ENCODE results near the gene HLTF.

The HLTF gene

DNA sequence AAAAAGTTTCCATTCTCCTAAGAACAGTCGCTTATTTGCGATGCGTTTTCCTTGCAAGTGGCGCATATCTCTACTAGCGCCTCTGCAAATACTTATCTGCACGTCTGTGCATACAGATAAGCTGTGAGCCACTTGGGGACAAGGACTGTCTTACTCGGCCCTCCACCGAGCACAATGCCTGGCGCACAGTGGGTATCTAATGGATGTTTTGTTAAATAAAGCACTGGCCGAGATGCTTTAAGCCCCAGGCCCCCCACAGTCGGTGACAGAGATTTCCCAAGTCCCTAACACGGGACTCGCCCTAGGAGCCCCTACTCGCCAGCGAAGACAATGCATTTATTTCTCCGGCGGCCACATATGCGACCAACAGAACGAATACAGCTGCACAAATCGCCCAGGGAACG, 503 bp downstream of the HLTF start:
- no peak for DNase-seq (ENCODE audit: low read depth in 3 of 3)

- DNase-seq (ENCODE audit: low read depth in 3 of 3), result no peak
Measured at GRCh38 chr3:149081772-149082171, 4.6 kb downstream of the HLTF start.

GRCh38 chr3:149080699-149081091, 5.6 kb downstream of the HLTF start:
- no peak for DNase-seq (ENCODE audit: low read depth in 3 of 3)

- no peak for DNase-seq (ENCODE audit: low read depth in 3 of 3)
Measured at GRCh38 chr3:149080011-149080698, 6.2 kb downstream of the HLTF start.

- DNase-seq (ENCODE audit: low read depth in 3 of 3), result no peak
Measured at GRCh38 chr3:149077628-149078027, 8.7 kb downstream of the HLTF start.

DNA sequence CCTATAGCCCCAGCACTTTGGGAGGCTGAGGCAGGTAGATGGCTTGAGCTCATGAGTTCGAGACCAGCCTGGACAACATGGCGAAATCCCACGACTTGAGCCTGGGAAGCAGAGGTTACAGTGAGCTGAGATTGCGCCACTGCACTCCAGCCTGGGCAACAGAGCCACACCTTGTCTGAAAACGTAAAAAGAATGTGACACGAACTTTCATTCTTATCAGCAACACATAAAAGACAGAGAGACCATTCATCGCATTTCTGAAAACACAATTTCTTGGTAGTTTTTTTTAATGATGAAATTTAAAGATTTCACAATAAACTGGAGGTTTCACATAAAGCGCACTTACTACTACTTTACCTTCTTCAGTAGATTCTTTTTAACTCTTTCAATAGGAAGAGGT, 18.4 kb downstream of the HLTF start:
- DNase-seq (ENCODE audit: low read depth in 3 of 3), result no peak

- no peak for DNase-seq (ENCODE audit: low read depth in 3 of 3)
Measured at GRCh38 chr3:149061776-149062175, 24.6 kb downstream of the HLTF start.

- no peak for DNase-seq (ENCODE audit: low read depth in 3 of 3)
Measured at GRCh38 chr3:149058602-149059001, 27.7 kb downstream of the HLTF start.

DNA sequence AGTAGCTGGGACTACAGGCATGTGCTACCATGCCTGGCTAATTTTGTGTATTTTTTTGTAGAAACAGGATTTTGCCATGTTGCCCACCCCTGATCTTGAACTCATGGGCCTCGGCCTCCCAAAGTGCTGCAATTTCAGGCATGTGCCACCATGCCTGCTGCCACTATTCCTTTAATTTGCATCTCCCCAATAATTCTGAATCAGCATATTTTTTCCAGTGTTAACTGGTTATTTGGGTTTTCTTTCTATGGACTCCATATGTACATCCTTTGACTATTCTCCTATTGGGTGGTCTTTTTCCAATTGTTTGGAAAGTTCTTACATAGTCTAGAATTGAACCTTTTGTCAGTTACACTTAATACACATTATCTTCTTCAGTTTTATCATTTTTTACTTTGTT, 28.1 kb downstream of the HLTF start:
- no peak for DNase-seq (ENCODE audit: low read depth in 3 of 3)

- DNase-seq (ENCODE audit: low read depth in 3 of 3), result no peak
Measured at GRCh38 chr3:149055575-149055974, 30.8 kb downstream of the HLTF start.

GRCh38 chr3:149044339-149045083, 41.8 kb downstream of the HLTF start:
- DNase-seq (ENCODE audit: low read depth in 3 of 3), result no peak

DNA sequence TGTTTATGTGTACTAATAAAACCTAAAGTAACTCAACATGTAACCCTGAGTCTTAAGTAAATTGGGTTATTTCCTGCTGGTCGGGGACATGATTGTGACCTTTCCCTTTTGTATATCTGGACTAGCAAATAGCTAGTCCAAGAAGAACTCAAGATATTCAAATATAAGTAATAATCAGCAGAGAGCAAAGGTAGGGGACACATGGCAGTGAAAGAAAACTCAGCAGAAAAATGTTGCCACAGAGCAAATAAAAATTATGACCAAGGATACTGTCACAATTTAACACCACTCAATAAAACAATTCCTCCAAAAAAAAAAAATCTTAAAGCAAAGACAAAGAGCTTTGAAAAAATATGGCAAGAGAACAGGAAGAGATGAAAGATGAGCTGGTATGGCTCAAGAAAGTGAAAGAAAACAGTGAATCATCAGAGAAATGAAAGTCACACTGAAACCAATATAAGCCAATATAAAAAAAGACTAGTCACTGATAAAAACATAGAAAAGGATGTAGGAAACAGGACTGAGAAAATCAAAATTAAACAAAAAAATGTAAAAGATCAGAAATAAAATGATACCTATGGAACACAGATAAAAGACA, 43.4 kb downstream of the HLTF start:
- no peak for DNase-seq (ENCODE audit: low read depth in 3 of 3)

DNA sequence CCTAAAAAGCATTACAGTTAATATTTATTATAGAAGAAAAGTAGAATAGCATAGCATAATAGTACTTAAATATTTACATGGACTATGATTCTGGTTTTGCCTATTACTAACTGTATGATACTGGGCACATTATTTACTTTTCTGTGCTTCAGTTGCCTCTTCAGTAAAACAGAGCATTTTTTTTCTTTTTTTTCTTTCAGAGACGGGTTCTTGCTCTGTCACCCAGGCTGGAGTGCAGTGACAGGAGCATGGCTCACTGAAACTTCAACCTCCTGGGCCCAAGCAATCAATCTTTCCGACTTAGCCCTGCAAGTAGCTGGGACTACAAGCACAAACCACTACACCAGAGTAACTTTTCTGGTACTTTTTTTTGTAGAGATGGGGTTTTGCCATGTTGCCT, 48.0 kb downstream of the HLTF start:
- no peak for DNase-seq (ENCODE audit: low read depth in 3 of 3)

GRCh38 chr3:149037684-149038083, 48.6 kb downstream of the HLTF start:
- DNase-seq (ENCODE audit: low read depth in 3 of 3), result no peak

DNA sequence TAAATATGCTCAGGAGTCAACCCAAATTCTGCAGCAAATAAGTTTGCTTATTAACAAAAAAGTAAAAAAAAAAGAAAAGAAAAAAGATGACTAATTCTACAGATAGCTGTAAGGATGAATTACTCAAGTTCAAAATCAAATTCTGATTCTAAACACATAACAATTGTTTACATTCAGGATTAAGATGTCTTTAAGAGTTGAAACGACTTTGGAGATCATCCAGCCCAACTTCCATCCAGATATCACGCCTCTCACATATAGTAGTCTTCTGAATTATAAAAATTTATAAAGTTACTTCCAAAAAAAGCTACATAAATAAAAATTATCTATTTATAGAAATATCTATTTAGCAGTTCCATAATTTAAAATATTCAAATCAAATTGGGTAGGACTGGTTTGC, 55.2 kb downstream of the HLTF start:
- no peak for DNase-seq (ENCODE audit: low read depth in 3 of 3)

GRCh38 chr3:149026718-149027117, 59.6 kb downstream of the HLTF start:
- no peak for DNase-seq (ENCODE audit: low read depth in 3 of 3)

DNA sequence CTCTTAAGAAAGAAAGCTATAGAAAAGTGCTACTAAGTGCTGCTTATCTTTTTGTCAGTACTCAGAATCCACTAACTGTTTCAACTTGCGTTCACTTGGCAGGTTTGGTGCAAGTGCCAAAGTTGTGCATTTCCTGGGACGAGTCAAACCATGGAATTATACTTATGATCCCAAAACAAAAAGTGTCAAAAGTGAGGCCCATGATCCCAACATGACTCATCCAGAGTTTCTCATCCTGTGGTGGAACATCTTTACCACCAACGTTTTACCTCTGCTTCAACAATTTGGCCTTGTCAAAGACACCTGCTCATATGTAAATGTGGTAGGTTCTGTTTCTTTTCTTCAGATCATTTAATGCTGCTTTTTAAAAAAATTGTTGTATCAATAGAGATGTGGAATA, 62.4 kb downstream of the HLTF start:
- DNase-seq (ENCODE audit: low read depth in 3 of 3), result no peak

DNA sequence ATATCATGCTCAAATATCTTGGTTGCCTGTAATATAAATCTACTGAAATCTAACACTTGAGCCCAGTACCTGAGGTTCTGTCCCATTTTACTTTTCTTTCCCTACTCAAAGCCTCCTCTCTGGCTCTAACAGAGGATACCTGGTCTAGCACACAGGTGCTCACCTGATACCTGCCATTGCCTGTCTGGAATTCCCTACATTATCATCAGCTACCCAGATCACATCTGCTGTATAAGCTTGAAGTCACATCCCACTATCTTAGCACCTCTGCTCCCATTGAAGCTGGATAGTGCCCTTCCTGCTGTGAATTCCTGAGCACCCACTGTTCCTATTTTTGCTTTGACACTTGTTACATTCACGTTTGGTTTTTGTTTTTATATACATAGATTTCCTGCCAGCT, 64.5 kb downstream of the HLTF start:
- no peak for DNase-seq (ENCODE audit: low read depth in 3 of 3)

- no peak for DNase-seq (ENCODE audit: low read depth in 3 of 3)
Measured at GRCh38 chr3:149020839-149021252, 65.5 kb downstream of the HLTF start.

GRCh38 chr3:149020196-149020838, 66.0 kb downstream of the HLTF start:
- DNase-seq (ENCODE audit: low read depth in 3 of 3), result no peak

GRCh38 chr3:149019580-149019979, 66.8 kb downstream of the HLTF start:
- no peak for DNase-seq (ENCODE audit: low read depth in 3 of 3)

- no peak for DNase-seq (ENCODE audit: low read depth in 3 of 3)
Measured at GRCh38 chr3:149018247-149018646, 68.1 kb downstream of the HLTF start.

All from stimulated activated CD4-positive, alpha-beta T cell treated with anti-CD3 and anti-CD28 coated beads, TNF-alpha, amount 100 ng/mL, for 4 hours (primary cell).